NCI-H128 (cell line): ENCODE measurements around the gene HELZ.

Experiments used
- DNase-seq: peaks from one replicate; lab custom pipeline; 2025; ENCODE audit not compliant: unreplicated experiment; lab: John Stamatoyannopoulos, UW

Gene HELZ

DNA sequence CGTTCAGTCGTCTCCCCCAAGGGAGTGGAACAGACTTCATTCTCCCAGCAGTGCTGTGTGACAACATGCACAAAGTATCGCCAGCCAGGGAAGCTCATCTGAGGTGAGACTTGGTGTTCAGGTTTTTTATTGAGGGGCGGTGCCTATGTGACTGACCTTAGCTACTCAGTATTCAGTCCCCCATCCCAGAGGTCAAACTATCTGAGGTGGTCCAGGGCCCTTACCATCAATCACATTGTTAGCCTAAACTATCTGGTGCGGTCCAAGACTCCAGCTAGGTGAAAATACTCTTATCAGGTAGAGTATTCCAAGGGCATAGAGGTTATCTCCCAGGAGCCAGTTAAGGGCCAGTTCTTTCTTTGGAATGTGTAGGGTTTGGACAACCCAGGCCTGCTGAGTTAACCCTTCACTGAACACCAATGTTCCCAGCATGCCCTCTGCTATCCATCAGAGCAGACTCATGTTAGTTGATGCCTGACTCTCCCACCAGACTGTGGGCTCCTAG is 206.1 kb downstream of the HELZ start:
- no peak for DNase-seq

DNA sequence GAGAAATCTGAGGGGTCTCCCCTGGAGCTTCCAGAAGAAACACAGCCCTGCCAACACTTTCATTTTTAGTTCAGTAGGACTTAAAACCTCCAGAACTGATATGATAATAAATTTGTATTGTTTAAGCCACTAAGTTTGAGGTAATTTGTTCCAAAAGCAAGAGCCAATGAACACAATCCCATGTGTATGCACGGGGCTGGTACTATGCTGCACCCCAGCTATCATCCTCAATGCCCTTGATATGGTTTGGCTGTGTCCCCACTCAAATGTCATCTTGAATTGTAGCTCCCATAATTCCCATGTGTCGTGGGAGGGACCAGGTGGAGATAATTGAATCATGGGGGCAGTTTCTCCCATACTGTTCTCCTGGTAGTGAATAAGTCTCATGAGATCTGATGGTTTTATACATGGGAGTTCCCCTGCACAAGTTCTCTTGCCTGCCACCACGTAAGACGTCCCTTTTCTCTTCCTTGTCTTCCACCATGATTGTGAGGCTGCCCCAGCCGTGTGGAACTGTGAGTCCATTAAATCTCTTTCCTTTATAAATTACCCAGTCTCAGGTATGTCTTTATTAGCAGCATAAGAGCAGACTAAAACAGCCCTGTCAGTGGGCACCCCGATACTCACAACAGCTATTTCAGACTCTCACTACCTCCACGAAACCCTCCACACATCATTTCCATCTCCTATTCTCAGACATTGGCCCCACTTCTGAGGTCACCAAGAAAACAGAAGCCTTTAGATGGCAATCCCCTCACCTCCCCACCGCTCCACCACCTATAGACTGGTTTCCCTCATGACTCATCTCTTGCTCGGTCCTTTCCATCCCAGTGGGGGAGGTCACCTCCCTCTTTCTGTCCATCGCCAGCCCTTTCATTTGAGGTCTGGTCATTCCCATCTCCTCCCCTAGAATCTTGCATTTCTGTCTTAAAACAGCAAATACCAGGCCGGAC is 209.6 kb downstream of the HELZ start:
- no peak for DNase-seq

GRCh38 chr17:67033613-67034012 is 211.4 kb downstream of the HELZ start:
- no peak for DNase-seq

GRCh38 chr17:67032985-67033384 is 212.0 kb downstream of the HELZ start:
- no peak for DNase-seq

- DNase-seq, result no peak
These were observed 212.6 kb downstream of the HELZ start for GRCh38 chr17:67032382-67032781.

GRCh38 chr17:67030641-67031040 is 214.4 kb downstream of the HELZ start:
- DNase-seq, result no peak

DNA sequence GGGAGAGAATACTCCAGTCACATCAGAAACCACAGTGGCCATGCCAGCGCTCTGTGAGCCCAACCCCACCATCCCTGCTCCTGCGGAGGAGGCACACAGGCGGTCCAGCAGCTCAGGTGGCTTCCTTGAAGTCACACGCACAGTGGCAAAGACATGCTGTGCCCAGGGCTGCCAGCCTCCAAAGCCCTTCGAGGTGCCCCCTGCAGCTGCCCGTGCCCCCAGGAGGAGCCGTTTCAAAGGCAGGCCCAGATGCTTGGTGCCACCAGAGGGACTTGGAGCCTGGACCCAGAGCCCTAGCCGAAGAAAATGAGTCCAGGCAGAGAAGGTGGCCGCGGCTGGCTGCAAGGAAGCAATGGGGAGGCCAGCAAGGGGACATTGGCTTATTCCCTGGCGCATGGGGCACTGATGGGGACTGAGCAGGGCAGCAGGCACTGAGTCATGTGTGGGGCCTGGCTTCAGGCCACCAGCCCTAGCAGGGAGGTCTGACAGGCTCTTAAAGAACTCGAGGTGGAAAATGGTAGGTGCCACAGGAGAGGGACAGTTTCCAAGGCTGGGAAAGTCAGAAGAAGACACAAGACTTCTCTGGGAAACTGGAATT is 217.9 kb downstream of the HELZ start:
- DNase-seq, result no peak

- DNase-seq, result no peak
These were observed 218.7 kb downstream of the HELZ start for GRCh38 chr17:67026341-67026740.

GRCh38 chr17:67025216-67025792 is 219.7 kb downstream of the HELZ start:
- DNase-seq, result no peak

DNA sequence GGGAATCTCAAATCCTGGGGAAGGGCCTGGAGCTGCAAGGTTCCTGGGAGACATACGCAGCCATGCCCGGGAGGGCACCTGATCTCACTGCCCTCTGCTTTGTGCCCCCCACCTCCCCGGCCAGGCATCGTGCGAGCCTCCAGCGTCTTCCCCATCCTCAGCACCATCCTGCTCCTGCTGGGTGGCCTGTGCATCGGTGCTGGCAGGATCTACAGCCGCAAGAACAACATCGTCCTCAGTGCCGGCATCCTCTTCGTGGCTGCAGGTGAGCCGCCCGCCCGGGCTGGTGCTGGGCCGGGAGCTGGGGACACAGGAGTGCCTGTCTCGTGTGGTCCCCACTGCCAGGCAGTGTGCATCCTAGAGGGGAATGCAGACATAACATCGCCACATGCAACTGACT is 220.3 kb downstream of the HELZ start:
- DNase-seq, result no peak

DNA sequence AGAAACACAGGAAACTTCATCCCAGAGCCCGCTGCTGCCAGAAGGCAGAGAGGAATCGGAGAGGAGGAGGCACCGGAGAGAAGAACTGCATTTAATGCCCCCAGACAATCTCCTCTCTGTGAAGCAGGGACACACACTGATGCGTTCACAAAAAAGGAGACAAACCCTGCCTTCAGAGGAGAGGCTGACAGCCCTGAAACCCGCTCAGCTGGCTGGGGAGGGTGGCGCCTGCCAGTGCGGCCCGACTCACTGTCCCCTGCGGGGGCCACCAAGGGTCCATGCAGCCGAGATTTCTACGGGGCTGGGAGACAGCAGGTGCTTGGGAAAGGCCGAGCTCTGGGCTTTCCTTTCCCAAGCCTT is 222.6 kb downstream of the HELZ start:
- DNase-seq, result no peak

DNA sequence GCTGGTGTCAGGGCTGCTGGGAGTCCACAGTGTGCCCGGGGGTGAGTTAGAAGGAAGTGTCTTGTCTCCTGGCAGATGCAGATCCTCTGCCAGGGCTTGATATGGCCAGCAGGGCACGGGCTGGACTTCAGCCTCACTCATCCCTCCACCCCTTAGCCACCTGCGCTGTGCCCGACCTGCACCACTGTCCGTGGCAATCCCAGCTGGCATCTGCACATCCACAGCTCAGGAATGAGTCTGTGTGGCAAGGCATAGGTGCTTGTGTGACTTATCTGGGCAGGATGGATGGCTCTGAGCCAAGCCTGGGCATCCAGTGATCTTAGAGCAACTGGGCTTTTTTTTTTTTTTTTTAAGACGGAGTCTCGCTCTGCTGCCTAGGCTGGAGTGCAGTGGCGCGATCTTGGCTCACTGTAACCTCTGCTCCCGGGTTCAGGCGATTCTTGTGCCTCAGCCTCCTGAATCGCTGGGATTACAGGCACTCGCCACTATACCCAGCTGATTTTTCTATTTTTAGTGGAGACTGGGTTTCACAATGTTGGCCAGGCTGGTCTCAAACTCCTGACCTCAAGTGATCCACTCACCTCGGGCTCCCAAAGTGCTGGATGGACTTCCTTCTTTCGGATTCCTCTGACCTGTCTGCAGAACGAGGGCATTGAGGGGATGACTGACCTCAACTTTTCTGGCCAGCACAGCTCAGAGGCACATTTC is 223.1 kb downstream of the HELZ start:
- no peak for DNase-seq

DNA sequence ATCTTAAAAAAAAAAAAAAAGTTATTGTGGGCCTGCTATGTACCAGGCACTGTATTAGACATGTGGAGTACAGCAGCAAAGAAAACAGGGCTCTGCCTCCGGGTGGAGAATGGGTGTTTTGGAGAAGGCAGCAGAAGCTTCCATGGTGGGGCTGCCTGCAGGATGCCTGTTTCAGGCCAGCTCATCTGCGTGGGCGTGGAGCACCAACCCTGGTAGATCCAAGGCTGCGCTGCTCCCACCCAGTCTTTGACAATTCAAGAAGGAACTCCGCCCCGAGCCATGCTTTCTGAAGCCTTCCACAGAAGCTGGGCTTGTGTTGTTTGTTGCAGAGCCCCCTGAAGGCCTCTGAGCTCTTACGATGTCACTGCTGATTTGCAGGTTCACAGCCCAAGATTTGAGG is 223.8 kb downstream of the HELZ start:
- no peak for DNase-seq
